SK-N-SH (cell line): Measurements from ENCODE around the gene MTCH1. TPM values are rescaled to one million over a fixed set of nuclear protein-coding genes. Genes with fewer than 3 reads are reported as not detected.

Experiments used
- CTCF ChIA-PET: fragments of 300-600, 350-600 bp; formaldehyde crosslinking; extraction: SDS; loops from one replicate; lab custom pipeline; 2021; lab: Yijun Ruan, JAX
- POLR2A ChIA-PET: fragments of 350-600 bp; sonication (Branson Sonifier 250); formaldehyde crosslinking; extraction: SDS; loops from one replicate; lab custom pipeline; 2020; ENCODE audit warnings: antibody characterized with exemption, inconsistent platforms; lab: Yijun Ruan, JAX
- DNase-seq: peaks from one replicate; pipeline ENCODE4 v3.0.0; 2012
- H2AFZ ChIP-seq: fragments of 200-600 bp; sonication (generic); 2 replicates; pipeline ENCODE4 v1.8.1; 2016; ENCODE audit warnings: antibody characterized with exemption, mild to moderate bottlenecking, low read depth
- H3F3A ChIP-seq: fragments of 200-600 bp; sonication (generic); replicated peaks from 2 replicates; pipeline ENCODE3; 2016; ENCODE audit warnings: antibody characterized with exemption, mild to moderate bottlenecking; ENCODE audit not compliant: insufficient read depth
- H3K27ac ChIP-seq, 2 experiments: fragments of 200-500 bp in 1 of 2; fragments of 200-600 bp in 1 of 2; sonication (Bioruptor generic) in 1 of 2; sonication (generic), shearing (Covaris generic) in 1 of 2; 2 replicates each; pipeline versions ENCODE4 v1.5.1 to v1.6.1; 2014 to 2016; ENCODE audit warnings: low read depth in 2 of 2, inconsistent platforms in 1 of 2, low read length in 1 of 2, mild to moderate bottlenecking in 1 of 2, mixed read lengths in 1 of 2
- H3K27me3 ChIP-seq: fragments of 200-600 bp; sonication (generic), shearing (Covaris generic); 2 replicates; pipeline ENCODE4 v1.6.1; 2016; ENCODE audit warnings: mixed run types; ENCODE audit not compliant: insufficient read depth
- H3K36me3 ChIP-seq, 2 experiments: fragments of 200-500 bp in 1 of 2; fragments of 200-600 bp in 1 of 2; sonication (Bioruptor generic) in 1 of 2; sonication (generic) in 1 of 2; replicated peaks in 1 of 2; 2 replicates each; pipeline versions ENCODE3 to v1.5.1; 2014 to 2016; ENCODE audit warnings: low read length in 1 of 2, mild to moderate bottlenecking in 1 of 2; ENCODE audit not compliant: insufficient read depth in 2 of 2, control insufficient read depth in 1 of 2
- H3K4me1 ChIP-seq, 2 experiments: fragments of 200-500 bp in 1 of 2; fragments of 200-600 bp in 1 of 2; sonication (Bioruptor generic) in 1 of 2; sonication (generic), shearing (Covaris generic) in 1 of 2; 2 replicates each; pipeline versions ENCODE4 v1.5.1 to v1.6.1; 2014 to 2016; ENCODE audit warnings: low read depth in 1 of 2, low read length in 1 of 2, mixed run types in 1 of 2; ENCODE audit not compliant: insufficient read depth in 2 of 2, control insufficient read depth in 1 of 2
- H3K4me2 ChIP-seq: fragments of 200-600 bp; sonication (generic), shearing (Covaris generic); 2 replicates; pipeline ENCODE4 v1.6.1; 2017; ENCODE audit warnings: mixed run types
- H3K4me3 ChIP-seq, 2 experiments: fragments of 200-500 bp in 1 of 2; fragments of 200-600 bp in 1 of 2; sonication (Bioruptor generic) in 1 of 2; sonication (generic), shearing (Covaris generic) in 1 of 2; 2 replicates each; pipeline versions ENCODE4 v1.5.1 to v1.8.1; 2014 to 2016; ENCODE audit warnings: low read depth in 2 of 2, inconsistent platforms in 1 of 2, low read length in 1 of 2, mild to moderate bottlenecking in 1 of 2, mixed read lengths in 1 of 2, moderate library complexity in 1 of 2
- H3K79me2 ChIP-seq: fragments of 200-600 bp; sonication (generic); 2 replicates; pipeline ENCODE4 v1.8.1; 2017; ENCODE audit warnings: mild to moderate bottlenecking; ENCODE audit not compliant: insufficient read depth
- H3K9ac ChIP-seq: fragments of 200-600 bp; sonication (generic); 2 replicates; pipeline ENCODE4 v1.6.1; 2017; ENCODE audit warnings: mixed run types
- H3K9me2 ChIP-seq: fragments of 200-600 bp; sonication (generic); 2 replicates; pipeline ENCODE4 v1.6.1; 2017; ENCODE audit warnings: mixed run types
- H3K9me3 ChIP-seq: fragments of 200-600 bp; sonication (generic); 2 replicates; pipeline ENCODE4 v1.6.1; 2017; ENCODE audit warnings: mixed run types, mild to moderate bottlenecking, moderate library complexity
- H4K20me1 ChIP-seq: fragments of 200-600 bp; sonication (generic); 2 replicates; pipeline ENCODE4 v1.6.1; 2017; ENCODE audit warnings: mild to moderate bottlenecking, mixed run types; ENCODE audit not compliant: insufficient read depth
- EP300 ChIP-seq, 2 experiments: IDR thresholded peaks; 2 replicates each; pipeline versions ENCODE4 v1.4.0 to v1.6.1; 2012; ENCODE audit warnings: borderline replicate concordance in 1 of 2, low read depth in 1 of 2, low read length in 1 of 2
- EZH2phosphoT487 ChIP-seq: fragments of 200-600 bp; sonication (generic); IDR thresholded peaks from 2 replicates; pipeline ENCODE4 v1.6.1; 2017; ENCODE audit warnings: low read depth, mixed run types, mild to moderate bottlenecking, antibody characterized with exemption, moderate library complexity, borderline replicate concordance
- GATA2 ChIP-seq: sonication (generic); formaldehyde crosslinking; IDR thresholded peaks from 2 replicates; pipeline ENCODE4 v1.5.0; 2020; ENCODE audit warnings: mild to moderate bottlenecking, missing genetic modification reagents
- MXI1 ChIP-seq: IDR thresholded peaks from 2 replicates; pipeline ENCODE4 v1.6.1; 2012; ENCODE audit warnings: mild to moderate bottlenecking, low read depth, low read length, improper control_type of control experiment
- NRF1 ChIP-seq: IDR thresholded peaks from 2 replicates; pipeline ENCODE4 v1.6.1; 2012; ENCODE audit warnings: low read depth, mild to moderate bottlenecking, low read length
- REST ChIP-seq: IDR thresholded peaks from 2 replicates; pipeline ENCODE4 v1.6.1; 2012; ENCODE audit warnings: mild to moderate bottlenecking, low read depth, low read length, moderate library complexity
- RFX5 ChIP-seq: IDR thresholded peaks from 2 replicates; pipeline ENCODE4 v1.6.1; 2012; ENCODE audit warnings: mild to moderate bottlenecking, improper control_type of control experiment, low read length
- RXRA ChIP-seq: IDR thresholded peaks from 2 replicates; pipeline ENCODE4 v1.4.0; 2012; ENCODE audit warnings: low read depth, mild to moderate bottlenecking, borderline replicate concordance
- SMC3 ChIP-seq: IDR thresholded peaks from 2 replicates; pipeline ENCODE4 v1.6.1; 2012; ENCODE audit warnings: low read depth, low read length, improper control_type of control experiment
- TAF1 ChIP-seq: IDR thresholded peaks from 2 replicates; pipeline ENCODE4 v1.6.1; 2012; ENCODE audit warnings: low read depth, mild to moderate bottlenecking, low read length, moderate library complexity, borderline replicate concordance
- TCF12 ChIP-seq: IDR thresholded peaks from 2 replicates; pipeline ENCODE4 v1.4.0; 2012
- TEAD4 ChIP-seq: IDR thresholded peaks from 2 replicates; pipeline ENCODE4 v1.4.0; 2012; ENCODE audit warnings: mild to moderate bottlenecking, borderline replicate concordance; ENCODE audit not compliant: insufficient read depth
- YY1 ChIP-seq: IDR thresholded peaks from 2 replicates; pipeline ENCODE4 v1.4.0; 2012; ENCODE audit warnings: low read depth, mild to moderate bottlenecking
- WGBS: methylation state at CpG from one replicate; pipeline ENCODE4 v1.1.6; 2017; ENCODE audit warnings: low lambda C conversion rate; 5-methylcytosine and 5-hydroxymethylcytosine counted together
- polyA plus RNA-seq, 3 experiments: library from polyadenylated mRNA; depleted of rRNA; stranded (reverse); fragments of >200 nt; gene quantifications; 2 replicates each; pipeline ENCODE4 v1.2.3, GENCODE V29; 2012
- TF ChIP-seq, protein P1 (sequence below): fragments of 200-600 bp; sonication (generic); IDR thresholded peaks from 2 replicates; pipeline ENCODE4 v1.6.1; 2017; ENCODE audit warnings: antibody characterized with exemption, mild to moderate bottlenecking, moderate library complexity
- TF ChIP-seq, protein P2 (sequence below): IDR thresholded peaks from 2 replicates; pipeline ENCODE4 v1.4.0; 2012; ENCODE audit warnings: low read depth
- TF ChIP-seq, protein P3 (sequence below): IDR thresholded peaks from 2 replicates; pipeline ENCODE4 v1.4.0; 2012; ENCODE audit warnings: low read depth, borderline replicate concordance
- TF ChIP-seq, protein P4 (sequence below): fragments of 150-350 bp; IDR thresholded peaks from 2 replicates; pipeline ENCODE4 v1.6.1; 2017; ENCODE audit warnings: antibody characterized with exemption, low read length, low read depth, borderline replicate concordance

Gene MTCH1
- polyA plus RNA-seq, 1 of the 3 experiments (the other 2 are of a cell fraction) = 151 TPM

DNA sequence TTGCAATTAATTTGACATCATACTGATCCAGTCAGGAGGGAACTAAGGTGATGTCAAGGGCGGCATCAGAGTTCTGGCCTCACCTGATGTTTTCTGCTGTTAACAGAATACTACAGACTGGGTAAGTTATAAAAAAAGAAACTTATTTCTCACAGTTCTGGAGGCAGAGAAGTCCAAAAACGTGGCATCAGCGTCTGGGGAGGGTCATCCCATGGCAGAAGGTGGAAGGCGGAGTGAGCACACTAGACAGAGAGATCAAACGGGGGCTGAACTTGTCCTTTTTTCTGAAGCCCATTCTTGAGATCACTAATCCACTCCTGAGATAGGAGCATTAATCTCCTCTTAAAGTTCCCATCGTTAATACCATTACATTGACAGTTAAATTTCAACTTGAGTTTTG is 3.3 kb upstream of the MTCH1 start:
- Histone ChIP-seq H3K27me3 (no peaks in the 10 kb centered on the region; the same call in 1 of the 2 replicates), H3K9ac (no peak overlapping the region), H3K4me1 (peaks cover 0 to 13% of the 10 kb centered on the region in 2 experiments; a peak in 2 of 4 replicates), H3K4me3 (no peak overlapping the region), H2AFZ (no peak overlapping the region), H3K27ac (no peak overlapping the region), H3F3A (no peaks in the 10 kb centered on the region), H3K36me3 (no peaks in the 10 kb centered on the region), H3K9me3 (no peaks in the 10 kb centered on the region), H3K4me2 (no peak overlapping the region), H4K20me1 (peaks cover 5% of the 10 kb centered on the region), H3K9me2 (no peaks in the 10 kb centered on the region), H3K79me2 (peaks cover 17% of the 10 kb centered on the region)
- WGBS = 61% methylated on average over 6 of the region's 6 CpGs
- ChIA-PET CTCF (interaction anchor here (0.6 to 7.8 kb wide), 2 partner anchors 29 to 33 kb away, joined by 3 to 54 read pairs; no protein-coding TSS in a partner anchor), POLR2A (no interaction called here)
- TF ChIP-seq RFX5 = no peak
- TF ChIP-seq NRF1 = no peak
- no peak for TF ChIP-seq EP300 (IDR thresholded peaks at IDR 0.05; ENCODE audit: borderline replicate concordance in 1 of 2, low read depth in 1 of 2, low read length in 1 of 2)
- no peak for TF ChIP-seq MXI1
- TF ChIP-seq GATA2 (CRISPR knock-in tag) = no peak
- TF ChIP-seq, protein P1, sequence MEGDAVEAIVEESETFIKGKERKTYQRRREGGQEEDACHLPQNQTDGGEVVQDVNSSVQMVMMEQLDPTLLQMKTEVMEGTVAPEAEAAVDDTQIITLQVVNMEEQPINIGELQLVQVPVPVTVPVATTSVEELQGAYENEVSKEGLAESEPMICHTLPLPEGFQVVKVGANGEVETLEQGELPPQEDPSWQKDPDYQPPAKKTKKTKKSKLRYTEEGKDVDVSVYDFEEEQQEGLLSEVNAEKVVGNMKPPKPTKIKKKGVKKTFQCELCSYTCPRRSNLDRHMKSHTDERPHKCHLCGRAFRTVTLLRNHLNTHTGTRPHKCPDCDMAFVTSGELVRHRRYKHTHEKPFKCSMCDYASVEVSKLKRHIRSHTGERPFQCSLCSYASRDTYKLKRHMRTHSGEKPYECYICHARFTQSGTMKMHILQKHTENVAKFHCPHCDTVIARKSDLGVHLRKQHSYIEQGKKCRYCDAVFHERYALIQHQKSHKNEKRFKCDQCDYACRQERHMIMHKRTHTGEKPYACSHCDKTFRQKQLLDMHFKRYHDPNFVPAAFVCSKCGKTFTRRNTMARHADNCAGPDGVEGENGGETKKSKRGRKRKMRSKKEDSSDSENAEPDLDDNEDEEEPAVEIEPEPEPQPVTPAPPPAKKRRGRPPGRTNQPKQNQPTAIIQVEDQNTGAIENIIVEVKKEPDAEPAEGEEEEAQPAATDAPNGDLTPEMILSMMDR = no peak
- no peak for TF ChIP-seq EZH2phosphoT487
- TF ChIP-seq, protein P2, sequence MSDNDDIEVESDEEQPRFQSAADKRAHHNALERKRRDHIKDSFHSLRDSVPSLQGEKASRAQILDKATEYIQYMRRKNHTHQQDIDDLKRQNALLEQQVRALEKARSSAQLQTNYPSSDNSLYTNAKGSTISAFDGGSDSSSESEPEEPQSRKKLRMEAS = no peak
- no peak for DNase-seq

DNA sequence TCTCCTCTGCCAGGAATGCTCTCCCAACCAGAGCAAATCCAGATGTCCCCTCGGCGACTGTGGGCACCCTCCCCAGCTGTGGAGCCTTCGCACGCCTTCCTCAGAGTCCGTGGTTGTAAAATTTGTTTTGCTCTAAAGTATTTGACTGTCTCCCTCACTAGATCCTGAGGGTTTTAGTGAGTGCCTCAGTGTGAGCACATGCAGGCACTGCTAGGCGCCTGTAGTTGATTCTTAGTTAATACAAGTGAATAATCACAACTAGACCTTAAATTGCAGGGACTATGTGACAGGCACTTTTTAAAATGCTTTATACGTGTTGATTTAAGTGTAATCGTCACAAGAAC is 680 bp upstream of the MTCH1 start:
- Histone ChIP-seq H3K9me3 (no peaks in the 10 kb centered on the region), H3K4me3 (peak overlapping the region; percentile 93 to 95), H2AFZ (peak overlapping the region; percentile 94), H3K4me1 (peaks cover 0 to 21% of the 10 kb centered on the region in 2 experiments; a peak in 2 of 4 replicates), H3K9ac (peak overlapping the region; percentile 100), H3K79me2 (peaks cover 43% of the 10 kb centered on the region), H3K4me2 (peak overlapping the region; percentile 82), H3K9me2 (no peaks in the 10 kb centered on the region), H3K27ac (peak overlapping the region; percentile 64 to 93), H3F3A (no peaks in the 10 kb centered on the region), H3K36me3 (no peaks in the 10 kb centered on the region), H3K27me3 (no peaks in the 10 kb centered on the region; the same call in 1 of the 2 replicates), H4K20me1 (peaks cover 30% of the 10 kb centered on the region)
- DNase-seq = no peak
- ChIA-PET POLR2A (interaction anchor here (0.5 to 2.2 kb wide), 9 partner anchors 11 to 1509 kb away, joined by 3 to 16 read pairs (median 3); partner anchors contain the start of genes C6orf89 and PIM1), CTCF (interaction anchor here (1.0 to 7.8 kb wide), 4 partner anchors 32 to 220 kb away, joined by 3 to 54 read pairs (median 5); no protein-coding TSS in a partner anchor)
- 6% methylated on average over 8 of the region's 8 CpGs for WGBS
- TF ChIP-seq TAF1 (no peak), YY1 (0 out of 2 replicates have a peak, but pooled peaks have one; percentile 10), RXRA (no peak), NRF1 (no peak), TCF12 (0 out of 2 replicates have a peak, but pooled peaks have one; percentile 5), RFX5 (no peak), TEAD4 (no peak), SMC3 (no peak), REST (no peak)
- TF ChIP-seq, protein P3, sequence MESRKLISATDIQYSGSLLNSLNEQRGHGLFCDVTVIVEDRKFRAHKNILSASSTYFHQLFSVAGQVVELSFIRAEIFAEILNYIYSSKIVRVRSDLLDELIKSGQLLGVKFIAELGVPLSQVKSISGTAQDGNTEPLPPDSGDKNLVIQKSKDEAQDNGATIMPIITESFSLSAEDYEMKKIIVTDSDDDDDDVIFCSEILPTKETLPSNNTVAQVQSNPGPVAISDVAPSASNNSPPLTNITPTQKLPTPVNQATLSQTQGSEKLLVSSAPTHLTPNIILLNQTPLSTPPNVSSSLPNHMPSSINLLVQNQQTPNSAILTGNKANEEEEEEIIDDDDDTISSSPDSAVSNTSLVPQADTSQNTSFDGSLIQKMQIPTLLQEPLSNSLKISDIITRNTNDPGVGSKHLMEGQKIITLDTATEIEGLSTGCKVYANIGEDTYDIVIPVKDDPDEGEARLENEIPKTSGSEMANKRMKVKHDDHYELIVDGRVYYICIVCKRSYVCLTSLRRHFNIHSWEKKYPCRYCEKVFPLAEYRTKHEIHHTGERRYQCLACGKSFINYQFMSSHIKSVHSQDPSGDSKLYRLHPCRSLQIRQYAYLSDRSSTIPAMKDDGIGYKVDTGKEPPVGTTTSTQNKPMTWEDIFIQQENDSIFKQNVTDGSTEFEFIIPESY = no peak
- TF ChIP-seq, protein P2 = no peak; the same call in 1 of the 2 replicates
- TF ChIP-seq, protein P4, sequence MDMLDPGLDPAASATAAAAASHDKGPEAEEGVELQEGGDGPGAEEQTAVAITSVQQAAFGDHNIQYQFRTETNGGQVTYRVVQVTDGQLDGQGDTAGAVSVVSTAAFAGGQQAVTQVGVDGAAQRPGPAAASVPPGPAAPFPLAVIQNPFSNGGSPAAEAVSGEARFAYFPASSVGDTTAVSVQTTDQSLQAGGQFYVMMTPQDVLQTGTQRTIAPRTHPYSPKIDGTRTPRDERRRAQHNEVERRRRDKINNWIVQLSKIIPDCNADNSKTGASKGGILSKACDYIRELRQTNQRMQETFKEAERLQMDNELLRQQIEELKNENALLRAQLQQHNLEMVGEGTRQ = no peak
